ENCODE results near the gene EPHB2.
A peak's percentile ranks its signal among the peaks of the same experiment; 100 is the strongest.

The EPHB2 gene

GRCh38 chr1:22888320-22889075 lies 177.9 kb downstream of the EPHB2 start:
- DNase-seq, result no peak

- DNase-seq, result peak; percentile 26 to 49 (median 41)
Observed at GRCh38 chr1:22889213-22889827, 178.7 kb downstream of the EPHB2 start.

GRCh38 chr1:22892789-22893188 lies 182.2 kb downstream of the EPHB2 start:
- no peak for DNase-seq

- no peak for DNase-seq
Observed at GRCh38 chr1:22893292-22893691, 182.7 kb downstream of the EPHB2 start.

GRCh38 chr1:22895357-22895756 lies 184.7 kb downstream of the EPHB2 start:
- no peak for DNase-seq

GRCh38 chr1:22896184-22896583 lies 185.5 kb downstream of the EPHB2 start:
- DNase-seq, result no peak

GRCh38 chr1:22900451-22900850 lies 189.8 kb downstream of the EPHB2 start:
- DNase-seq, result no peak

GRCh38 chr1:22903113-22903512 lies 192.5 kb downstream of the EPHB2 start:
- DNase-seq, result no peak

GRCh38 chr1:22906968-22907367 lies 196.3 kb downstream of the EPHB2 start:
- no peak for DNase-seq

GRCh38 chr1:22907528-22907927 lies 196.9 kb downstream of the EPHB2 start:
- no peak for DNase-seq

GRCh38 chr1:22908880-22909426 lies 198.3 kb downstream of the EPHB2 start:
- DNase-seq, result no peak

- DNase-seq, result no peak
Observed at GRCh38 chr1:22910286-22910685, 199.6 kb downstream of the EPHB2 start.

GRCh38 chr1:22910986-22911651 lies 200.5 kb downstream of the EPHB2 start:
- DNase-seq, result no peak

- no peak for DNase-seq
Observed at GRCh38 chr1:22912311-22912710, 201.7 kb downstream of the EPHB2 start.

GRCh38 chr1:22913421-22914141 lies 202.9 kb downstream of the EPHB2 start:
- DNase-seq, result no peak

- DNase-seq, result no peak
Observed at GRCh38 chr1:22914156-22914555, 203.5 kb downstream of the EPHB2 start.

GRCh38 chr1:22914633-22915217 lies 204.1 kb downstream of the EPHB2 start:
- no peak for DNase-seq

- no peak for DNase-seq
Observed at GRCh38 chr1:22915231-22915630, 204.6 kb downstream of the EPHB2 start.

GRCh38 chr1:22915816-22916470 lies 205.3 kb downstream of the EPHB2 start:
- no peak for DNase-seq

GRCh38 chr1:22916471-22916820 lies 205.8 kb downstream of the EPHB2 start:
- DNase-seq, result no peak

GRCh38 chr1:22917989-22918388 lies 207.3 kb downstream of the EPHB2 start:
- DNase-seq, result no peak

GRCh38 chr1:22918644-22919043 lies 208.0 kb downstream of the EPHB2 start:
- DNase-seq, result no peak
